Muscle of leg (tissue), 11 donors: ENCODE data around the gene DDX39B. TPM values are rescaled to one million over a fixed set of nuclear protein-coding genes. Genes with fewer than 3 reads are reported as not detected.

Experiments
- DNase-seq: peaks from one replicate; pipeline ENCODE4 v3.0.0; 2013
- H3K27ac ChIP-seq: one replicate; pipeline ENCODE4 v1.5.1; 2013; ENCODE audit warnings: mild to moderate bottlenecking, low read length, control low read depth
- H3K27me3 ChIP-seq: one replicate; pipeline ENCODE4 v1.6.1; 2013; ENCODE audit warnings: low read length; ENCODE audit not compliant: control insufficient read depth, insufficient read depth
- H3K36me3 ChIP-seq: one replicate; pipeline ENCODE4 v1.6.1; 2013; ENCODE audit warnings: low read length; ENCODE audit not compliant: control insufficient read depth, insufficient read depth
- H3K4me1 ChIP-seq: one replicate; pipeline ENCODE4 v1.6.1; 2013; ENCODE audit warnings: low read length; ENCODE audit not compliant: control insufficient read depth, insufficient read depth
- H3K4me3 ChIP-seq: one replicate; pipeline ENCODE4 v1.5.1; 2013; ENCODE audit warnings: low read length, control low read depth
- H3K9me3 ChIP-seq: replicated peaks from 2 replicates; pipeline ENCODE4 v1.6.1; 2013; ENCODE audit warnings: low read depth, low read length; ENCODE audit not compliant: control insufficient read depth
- WGBS: methylation state at CpG from one replicate; pipeline ENCODE4 v1.1.5; 2013; ENCODE audit warnings: missing lambda C conversion rate; ENCODE audit not compliant: insufficient coverage; 5-methylcytosine and 5-hydroxymethylcytosine counted together
- polyA plus RNA-seq, 8 donors: library from polyadenylated mRNA; unstranded; fragments of 120-200 nt; gene quantifications; one replicate each; pipeline versions ENCODE4 v1.2.1 to v1.2.3, GENCODE V29; 2013; ENCODE audit warnings: inconsistent platforms in 1 of 8, low replicate concordance in 1 of 8; ENCODE audit not compliant: insufficient read length in 8 of 8, insufficient read depth in 1 of 8
- total RNA-seq: library from RNA; stranded (reverse); fragments of 120-200 nt; gene quantifications from one replicate; pipeline ENCODE4 v1.2.4, GENCODE V29; 2013

Gene DDX39B
- total and polyA plus RNA-seq, 9 donors: 311 to 433 (median 371) TPM

DNA sequence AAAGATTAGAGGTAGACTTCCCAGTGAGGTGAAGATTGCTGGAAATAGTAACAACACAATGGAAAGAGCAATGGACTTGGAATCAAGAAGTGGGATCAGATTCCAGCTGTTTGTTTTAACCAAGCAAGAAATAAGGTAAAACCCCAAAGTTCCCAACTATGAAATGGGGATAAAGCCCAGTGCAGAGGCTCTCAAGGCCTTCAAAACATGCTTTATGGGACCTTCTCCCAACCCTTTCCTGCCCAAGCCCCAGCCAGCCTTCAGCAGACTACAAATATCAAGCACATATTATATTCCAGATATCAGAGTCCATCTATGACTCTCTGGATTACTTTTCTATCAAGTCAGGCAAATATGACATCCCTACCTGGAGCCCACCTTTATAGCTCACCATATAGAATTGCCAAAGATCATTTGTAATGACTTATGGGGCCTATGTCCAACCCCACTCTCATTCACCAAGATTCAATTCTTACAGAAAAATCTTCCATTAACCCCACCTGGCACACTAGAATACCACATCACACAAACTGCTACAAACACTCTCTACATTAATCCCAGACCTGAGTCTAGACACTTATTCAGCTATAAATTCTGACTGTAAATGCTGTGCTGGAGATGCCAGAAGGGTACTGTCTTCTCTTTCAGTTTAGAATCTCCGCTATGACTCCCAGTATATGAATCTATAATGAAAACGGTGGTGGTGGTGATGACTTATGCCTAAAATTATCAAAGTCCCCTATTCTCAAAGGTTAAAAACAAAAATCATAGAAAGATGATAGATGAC, 6.1 kb downstream of the DDX39B start:
- H3K27me3 ChIP-seq: no peaks in the 10 kb centered on the region
- peaks cover 21% of the 10 kb centered on the region for H3K4me1 ChIP-seq
- no peaks in the 10 kb centered on the region for H3K9me3 ChIP-seq
- no CpG with 5 or more reads among the region's 2 CpGs for WGBS
- no peak overlapping the region for H3K27ac ChIP-seq
- peaks cover 95% of the 10 kb centered on the region for H3K36me3 ChIP-seq
- DNase-seq: no peak
- H3K4me3 ChIP-seq: no peak overlapping the region

DNA sequence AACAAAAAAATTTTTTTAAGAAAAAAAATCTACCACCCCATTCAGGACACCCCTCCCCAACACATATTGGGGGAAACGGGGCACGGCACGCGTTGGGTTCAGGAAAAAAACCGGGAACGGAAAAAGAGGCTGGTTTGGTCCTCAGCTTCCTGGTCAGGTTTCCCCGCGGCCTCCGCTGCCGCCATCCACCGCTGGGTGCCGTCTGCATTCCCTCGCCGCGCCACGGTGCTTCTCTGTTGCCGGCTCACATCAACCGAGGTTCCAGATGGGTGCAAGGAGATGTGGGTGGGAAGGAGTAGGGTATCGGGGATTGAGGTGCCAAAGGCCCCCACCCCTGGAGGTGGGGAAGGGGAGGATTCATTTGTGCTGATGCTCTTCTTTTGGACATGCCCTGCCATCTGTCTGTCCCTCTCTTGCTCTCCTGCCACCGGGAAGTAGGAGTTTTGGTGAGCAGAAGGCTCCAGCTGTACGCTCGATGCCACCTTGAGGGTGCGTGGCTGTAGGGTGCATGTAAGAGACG, 7.2 kb downstream of the DDX39B start:
- no peaks in the 10 kb centered on the region for H3K27me3 ChIP-seq
- peaks cover 96% of the 10 kb centered on the region for H3K36me3 ChIP-seq
- 94% methylated on average over 23 of the region's 24 CpGs for WGBS
- DNase-seq: no peak
- H3K27ac ChIP-seq: no peak overlapping the region
- peaks cover 13% of the 10 kb centered on the region for H3K4me1 ChIP-seq
- no peak overlapping the region for H3K4me3 ChIP-seq
- no peaks in the 10 kb centered on the region for H3K9me3 ChIP-seq

DNA sequence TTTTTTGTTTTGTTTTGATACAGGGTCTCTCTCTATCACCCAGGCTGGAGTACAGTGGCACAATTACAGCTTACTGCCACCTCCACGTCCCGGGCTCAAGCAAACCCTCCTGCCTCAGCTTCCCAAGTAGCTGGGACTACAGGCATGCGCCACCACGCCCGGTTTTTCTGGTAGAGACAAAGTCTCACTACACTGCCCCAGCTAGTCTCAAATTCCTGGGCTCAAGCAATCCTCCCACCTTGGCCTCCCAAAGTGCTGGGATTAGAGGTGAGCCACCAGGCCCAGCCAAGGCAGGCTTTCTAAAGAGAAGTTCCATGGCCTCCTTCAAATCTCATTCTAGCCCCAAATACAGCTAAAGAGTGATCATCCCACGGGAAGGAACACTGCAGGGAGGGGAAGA, 7.8 kb downstream of the DDX39B start:
- Histone ChIP-seq H3K4me3 (no peak overlapping the region), H3K4me1 (peaks cover 10% of the 10 kb centered on the region), H3K27me3 (no peaks in the 10 kb centered on the region), H3K27ac (no peak overlapping the region), H3K9me3 (no peaks in the 10 kb centered on the region), H3K36me3 (peaks cover 94% of the 10 kb centered on the region)
- DNase-seq: no peak
- WGBS: 80% methylated on average over 1 of the region's 6 CpGs

DNA sequence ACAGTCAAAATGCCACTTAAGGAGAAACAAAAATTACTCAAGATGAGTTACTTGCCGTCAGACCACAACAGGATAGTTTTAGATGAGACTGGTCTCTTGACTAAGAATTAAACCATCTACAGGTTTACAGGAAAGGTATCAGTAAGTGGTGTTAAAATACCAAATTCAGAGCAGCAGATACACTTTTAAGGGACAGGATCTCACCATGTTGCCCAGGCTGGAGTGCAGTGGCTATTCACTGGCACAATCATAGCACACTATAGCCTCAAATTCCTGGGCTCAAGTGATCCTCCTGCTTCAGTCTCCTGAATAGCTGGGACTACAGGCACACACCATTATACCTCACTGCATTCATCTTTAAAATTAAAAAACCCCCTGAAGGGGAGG, 8.4 kb downstream of the DDX39B start:
- Histone ChIP-seq H3K4me3 (no peak overlapping the region), H3K36me3 (peaks cover 88% of the 10 kb centered on the region), H3K4me1 (peaks cover 5% of the 10 kb centered on the region), H3K9me3 (no peaks in the 10 kb centered on the region), H3K27ac (no peak overlapping the region), H3K27me3 (no peaks in the 10 kb centered on the region)
- WGBS: no CpG with 5 or more reads among the region's 1 CpG
- no peak for DNase-seq

DNA sequence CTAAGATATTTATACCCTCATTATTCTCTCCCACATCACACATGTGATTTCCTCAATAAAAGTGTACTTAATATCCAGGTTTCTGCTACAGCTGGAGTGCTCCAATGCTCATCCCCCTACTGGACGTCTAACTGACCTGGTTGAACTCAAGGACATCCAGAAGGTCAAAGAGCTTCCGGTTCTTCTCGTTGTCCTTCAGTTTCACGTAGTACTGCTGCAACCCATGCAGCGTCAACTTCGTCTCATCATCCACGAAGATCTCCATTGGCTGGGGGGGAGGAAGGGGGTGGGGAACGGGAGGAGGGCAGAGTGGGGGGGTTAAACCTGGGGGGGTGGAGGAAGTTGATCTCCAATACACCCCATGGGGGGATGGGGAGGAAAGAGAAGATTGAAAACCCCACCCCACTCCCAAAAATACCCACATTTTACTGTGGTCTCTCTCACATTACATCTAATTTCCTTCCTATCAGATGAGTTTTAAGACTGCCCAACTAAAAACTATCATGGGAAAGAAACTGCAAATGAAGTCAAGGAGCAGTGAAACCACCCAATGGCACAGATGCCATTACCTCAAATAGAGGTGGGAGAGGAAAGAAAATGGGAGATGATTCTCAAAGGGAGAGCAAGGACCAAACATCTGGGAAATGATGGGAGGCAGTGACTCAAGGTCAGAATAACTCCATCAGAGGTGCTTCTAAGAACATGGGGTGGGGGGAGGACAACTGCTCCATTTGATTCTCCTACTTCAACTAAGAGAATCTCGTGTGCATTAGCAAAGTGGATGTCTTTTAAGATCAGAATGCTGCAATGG, 9.0 kb downstream of the DDX39B start:
- Histone ChIP-seq H3K36me3 (peaks cover 82% of the 10 kb centered on the region), H3K4me3 (no peak overlapping the region), H3K4me1 (peaks cover 8% of the 10 kb centered on the region), H3K27ac (no peak overlapping the region), H3K9me3 (no peaks in the 10 kb centered on the region), H3K27me3 (no peaks in the 10 kb centered on the region)
- DNase-seq: no peak
- 33% methylated on average over 1 of the region's 9 CpGs for WGBS

DNA sequence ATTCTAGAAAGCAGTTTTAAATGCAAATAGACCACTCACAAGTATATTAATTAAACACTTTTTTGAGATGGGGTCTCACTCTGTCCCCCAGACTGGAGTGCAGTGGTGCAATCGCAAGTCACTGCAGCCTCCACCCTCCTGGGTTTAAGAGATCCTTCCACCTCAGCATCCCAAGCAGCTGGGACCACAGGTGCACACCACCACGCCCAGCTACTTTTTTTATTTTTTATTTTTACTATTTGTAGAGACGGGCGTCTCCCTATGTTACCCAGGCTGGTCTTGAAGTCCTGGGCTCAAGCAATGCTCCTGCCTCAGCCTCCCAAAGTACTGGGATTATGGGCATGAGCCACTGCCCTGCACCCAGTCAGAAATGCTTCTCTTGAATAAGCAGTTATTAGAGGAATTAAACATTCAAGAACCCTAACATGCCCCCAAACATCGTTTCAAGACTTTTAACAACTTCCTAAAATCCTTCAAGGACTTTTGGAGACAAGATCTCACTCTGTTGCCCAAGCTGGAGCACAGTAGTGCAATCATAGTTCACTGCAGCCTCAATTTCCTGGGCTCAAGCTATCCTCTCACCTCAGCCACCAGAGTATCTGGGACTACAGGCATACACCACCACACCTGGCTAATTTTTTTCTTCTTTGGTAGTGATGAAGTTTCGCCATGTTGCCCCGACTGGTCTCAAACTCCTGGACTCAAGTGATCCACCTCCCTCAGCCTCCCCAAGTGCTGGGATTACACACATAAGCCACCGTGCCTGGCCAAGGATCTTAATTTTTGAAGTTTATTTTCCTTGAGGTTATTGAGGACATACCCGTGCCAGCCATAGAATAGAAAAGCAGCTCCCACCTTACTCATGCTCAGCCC, 9.8 kb downstream of the DDX39B start:
- H3K27me3 ChIP-seq: no peaks in the 10 kb centered on the region
- H3K4me1 ChIP-seq: peaks cover 8% of the 10 kb centered on the region
- peaks cover 74% of the 10 kb centered on the region for H3K36me3 ChIP-seq
- DNase-seq: no peak
- no peak overlapping the region for H3K4me3 ChIP-seq
- WGBS: 71% methylated on average over 1 of the region's 9 CpGs
- no peaks in the 10 kb centered on the region for H3K9me3 ChIP-seq
- H3K27ac ChIP-seq: no peak overlapping the region

DNA sequence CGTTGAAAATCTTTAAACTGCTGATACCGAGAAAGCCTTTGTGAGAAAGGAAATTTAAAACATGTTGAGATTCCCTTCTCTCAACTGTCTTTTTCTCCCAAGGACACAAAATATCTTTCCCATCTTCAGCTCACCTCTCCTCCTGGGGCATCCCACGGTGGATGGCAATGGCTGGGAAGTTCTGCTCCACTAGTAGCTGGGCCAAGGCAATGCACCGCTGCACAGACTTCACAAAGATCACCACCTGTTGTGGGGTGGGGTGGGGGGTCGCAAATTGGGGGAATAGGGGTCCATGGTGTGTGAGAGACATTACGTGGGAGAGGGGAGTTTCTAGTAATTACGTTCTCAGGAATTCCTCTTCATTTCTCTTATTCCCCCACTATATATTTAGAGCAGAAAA, 10.6 kb downstream of the DDX39B start:
- no peaks in the 10 kb centered on the region for H3K9me3 ChIP-seq
- WGBS: no CpG with 5 or more reads among the region's 7 CpGs
- H3K36me3 ChIP-seq: peaks cover 65% of the 10 kb centered on the region
- no peaks in the 10 kb centered on the region for H3K27me3 ChIP-seq
- H3K4me1 ChIP-seq: peaks cover 8% of the 10 kb centered on the region
- H3K4me3 ChIP-seq: no peak overlapping the region
- no peak overlapping the region for H3K27ac ChIP-seq
- DNase-seq: no peak

DNA sequence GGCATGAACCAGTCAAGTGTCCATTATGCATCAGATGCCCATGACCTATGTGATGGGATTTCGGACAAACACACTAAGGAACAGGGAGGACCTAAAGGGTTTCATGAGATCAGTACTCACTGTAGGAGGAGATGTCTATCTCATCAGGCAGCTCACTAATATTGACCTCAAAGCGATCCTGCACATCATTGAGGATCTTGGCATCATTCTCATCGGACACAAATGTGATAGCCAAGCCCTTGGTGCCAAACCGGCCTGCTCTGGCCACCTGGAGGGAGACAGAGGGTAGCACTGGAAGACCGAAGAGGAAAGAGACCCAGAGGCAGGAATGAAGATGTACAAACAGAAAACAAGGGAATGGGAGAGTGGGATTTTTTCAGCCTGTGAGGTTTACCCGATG, 11.1 kb downstream of the DDX39B start:
- DNase-seq: no peak
- Histone ChIP-seq H3K9me3 (no peaks in the 10 kb centered on the region), H3K4me1 (peaks cover 8% of the 10 kb centered on the region), H3K36me3 (peaks cover 60% of the 10 kb centered on the region), H3K4me3 (no peak overlapping the region), H3K27ac (no peak overlapping the region), H3K27me3 (no peaks in the 10 kb centered on the region)
- WGBS: 88% methylated on average over 5 of the region's 6 CpGs

DNA sequence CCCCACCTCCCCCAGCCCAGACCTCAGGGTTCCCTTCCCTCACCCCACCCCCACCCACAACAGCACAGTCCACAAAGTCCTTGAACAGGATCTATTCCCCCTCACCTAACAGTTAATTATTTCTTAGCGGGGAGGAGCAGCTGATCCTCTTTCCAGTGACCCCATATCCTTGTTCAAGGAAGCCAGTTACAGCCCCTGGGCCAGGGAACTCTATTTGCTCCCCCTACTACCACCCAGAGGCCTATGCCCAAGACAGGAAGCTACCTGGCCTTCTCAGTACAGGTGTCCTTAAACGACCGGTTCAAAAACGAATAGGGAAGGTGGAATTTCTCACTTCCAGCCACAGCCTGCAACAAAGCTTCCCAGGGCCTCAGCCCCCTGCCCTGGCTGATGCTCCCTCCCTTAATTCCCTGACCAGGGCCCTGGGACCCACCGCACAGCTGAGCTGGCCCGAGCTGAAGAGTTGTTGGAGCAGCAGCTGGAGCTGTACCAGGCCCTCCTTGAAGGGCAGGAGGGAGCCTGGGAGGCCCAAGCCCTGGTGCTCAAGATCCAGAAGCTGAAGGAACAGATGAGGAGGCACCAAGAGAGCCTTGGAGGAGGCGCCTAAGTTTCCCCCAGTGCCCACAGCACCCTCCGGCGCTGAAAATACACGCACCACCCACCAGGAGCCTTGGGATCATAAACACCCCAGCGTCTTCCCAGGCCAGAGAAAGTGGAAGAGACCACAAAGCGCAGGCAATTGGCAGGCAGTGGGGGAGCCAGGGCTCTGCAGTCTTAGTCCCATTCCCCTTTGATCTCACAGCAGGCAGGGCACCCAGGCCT, 12.3 kb downstream of the DDX39B start:
- DNase-seq: no peak
- H3K27me3 ChIP-seq: no peaks in the 10 kb centered on the region
- H3K4me3 ChIP-seq: no peak overlapping the region
- H3K36me3 ChIP-seq: peaks cover 49% of the 10 kb centered on the region
- no peak overlapping the region for H3K27ac ChIP-seq
- WGBS: 64% methylated on average over 8 of the region's 12 CpGs
- H3K9me3 ChIP-seq: no peaks in the 10 kb centered on the region
- H3K4me1 ChIP-seq: peaks cover 8% of the 10 kb centered on the region
